Transverse colon (tissue), 4 donors: ENCODE data around the gene RPL23. TPM values are rescaled to one million over a fixed set of nuclear protein-coding genes. Genes with fewer than 3 reads are reported as not detected.

ENCODE experiments used
- DNase-seq: peaks from one replicate; pipeline ENCODE4 v3.0.0-alpha.2; 2019
- H3K27ac ChIP-seq, 4 donors: fragments of 200-600 bp; sonication (generic); 2 replicates each; pipeline ENCODE4 v1.5.1; 2016 to 2018; ENCODE audit warnings: inconsistent platforms in 4 of 4
- H3K27me3 ChIP-seq: fragments of 200-600 bp; sonication (generic); 2 replicates; pipeline ENCODE4 v1.5.1; 2017; ENCODE audit warnings: inconsistent platforms
- H3K36me3 ChIP-seq, 4 donors: fragments of 200-600 bp; sonication (generic); 2 replicates each; pipeline ENCODE4 v1.5.1; 2017 to 2019; ENCODE audit warnings: inconsistent platforms in 4 of 4
- H3K4me1 ChIP-seq, 4 donors: fragments of 200-600 bp; sonication (generic); 2 replicates each; pipeline ENCODE4 v1.5.1; 2017 to 2020; ENCODE audit warnings: inconsistent platforms in 4 of 4
- H3K4me3 ChIP-seq, 4 donors: fragments of 200-600 bp; sonication (generic); 1 replicate in 1 of 4; 2 replicates in 3 of 4; pipeline versions ENCODE4 v1.5.1 to v1.6.1; 2017 to 2019; ENCODE audit warnings: inconsistent platforms in 4 of 4
- H3K9me3 ChIP-seq, 2 donors: fragments of 200-600 bp; sonication (generic); 2 replicates each; pipeline ENCODE4 v1.5.1; 2017 to 2019; ENCODE audit warnings: inconsistent platforms in 2 of 2
- EP300 ChIP-seq: sonication (generic); formaldehyde crosslinking; IDR thresholded peaks from one replicate; pipeline ENCODE4 v1.6.1; 2017; ENCODE audit warnings: antibody characterized with exemption, low read depth
- POLR2A ChIP-seq: fragments of 450-650 bp; IDR thresholded peaks from one replicate; pipeline ENCODE4 v1.6.1; 2016; ENCODE audit warnings: antibody characterized with exemption, mild to moderate bottlenecking, moderate library complexity
- POLR2AphosphoS5 ChIP-seq, 3 donors: sonication (generic); formaldehyde crosslinking; IDR thresholded peaks; one replicate each; pipeline ENCODE4 v1.6.1; 2016; ENCODE audit warnings: antibody characterized with exemption in 3 of 3
- WGBS, 2 donors: methylation state at CpG; one replicate each; pipeline ENCODE4 v1.1.5; 2018; ENCODE audit warnings: low coverage in 1 of 2; 5-methylcytosine and 5-hydroxymethylcytosine counted together
- in situ Hi-C, 4 donors: fragments of 200-750 bp; cut with MboI; loops; one replicate each; pipeline versions ENCODE4 v1.15.0 to v1.15.1; 2017; ENCODE audit warnings: low sequenced_read_pairs in 3 of 4, low pct_ligation_motif_present in 1 of 4, low pct_unique_long_range_greater_than_20kb in 1 of 4
- intact Hi-C: fragments of 100-400 bp; cut with DNase I; formaldehyde crosslinking; loops from one replicate; pipeline ENCODE4 v1.15.1; 2023; ENCODE audit warnings: low total_unique reads
- total RNA-seq, 4 donors: library from RNA; depleted of rRNA; stranded (reverse); fragments of >200 nt; gene quantifications; one replicate each; pipeline ENCODE4 v1.1.0, GENCODE V29; 2016
- TF ChIP-seq, protein P1 (sequence below), 5 experiments: fragments of 200-600 bp in 3 of 5; fragments of 450-650 bp in 2 of 5; sonication (generic) in 3 of 5; IDR thresholded peaks; 1 replicate in 2 of 5; 2 replicates in 3 of 5; pipeline ENCODE4 v1.5.1; 2016 to 2017; ENCODE audit warnings: antibody characterized with exemption in 5 of 5, inconsistent platforms in 3 of 5, mild to moderate bottlenecking in 2 of 5, moderate library complexity in 1 of 5

Gene RPL23
- total RNA-seq, 4 donors from 2014 or later, result 386 to 1,109 (median 710) TPM

DNA sequence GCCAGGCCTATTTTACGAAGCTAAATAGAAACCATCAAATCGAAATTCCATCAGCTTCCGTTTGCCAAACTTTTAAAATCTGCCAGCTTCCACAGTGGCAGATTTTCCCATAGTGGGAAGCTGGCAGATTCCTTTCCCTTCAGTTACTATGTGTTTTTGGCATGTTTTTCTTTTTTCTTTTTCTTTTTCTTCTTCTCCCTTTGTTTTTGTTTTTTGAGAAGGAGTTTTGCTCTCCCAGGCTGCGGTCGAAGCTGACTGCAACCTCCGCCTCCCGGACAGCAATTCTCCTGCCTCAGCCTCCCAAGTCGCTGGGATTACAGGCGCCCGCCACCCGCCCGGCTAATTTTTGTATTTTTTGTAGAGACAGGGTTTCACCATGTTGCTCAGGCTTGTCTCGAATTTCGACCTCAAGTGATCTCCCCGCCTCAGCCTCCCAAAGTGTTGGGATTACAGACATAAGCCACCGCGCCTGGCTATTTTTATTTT, 27.7 kb downstream of the RPL23 start:
- Histone ChIP-seq H3K36me3 (peaks cover 0 to 2% (median 0%) of the 10 kb centered on the region in 4 donors), H3K4me1 (peaks cover 9 to 22% (median 15%) of the 10 kb centered on the region in 4 donors), H3K27ac (peak overlapping the region; percentile 92 to 99 (median 95)), H3K4me3 (peak overlapping the region; percentile 16 to 79 (median 70)), H3K9me3 (no peaks in the 10 kb centered on the region), H3K27me3 (no peaks in the 10 kb centered on the region)
- intact Hi-C loops (no loop called here), in situ Hi-C loops (no loop called here)
- 93 to 95% methylated on average over 17 of the region's 17 CpGs for WGBS, 2 donors
- DNase-seq, result no peak
- TF ChIP-seq POLR2A, result no peak
- TF ChIP-seq, protein P1, sequence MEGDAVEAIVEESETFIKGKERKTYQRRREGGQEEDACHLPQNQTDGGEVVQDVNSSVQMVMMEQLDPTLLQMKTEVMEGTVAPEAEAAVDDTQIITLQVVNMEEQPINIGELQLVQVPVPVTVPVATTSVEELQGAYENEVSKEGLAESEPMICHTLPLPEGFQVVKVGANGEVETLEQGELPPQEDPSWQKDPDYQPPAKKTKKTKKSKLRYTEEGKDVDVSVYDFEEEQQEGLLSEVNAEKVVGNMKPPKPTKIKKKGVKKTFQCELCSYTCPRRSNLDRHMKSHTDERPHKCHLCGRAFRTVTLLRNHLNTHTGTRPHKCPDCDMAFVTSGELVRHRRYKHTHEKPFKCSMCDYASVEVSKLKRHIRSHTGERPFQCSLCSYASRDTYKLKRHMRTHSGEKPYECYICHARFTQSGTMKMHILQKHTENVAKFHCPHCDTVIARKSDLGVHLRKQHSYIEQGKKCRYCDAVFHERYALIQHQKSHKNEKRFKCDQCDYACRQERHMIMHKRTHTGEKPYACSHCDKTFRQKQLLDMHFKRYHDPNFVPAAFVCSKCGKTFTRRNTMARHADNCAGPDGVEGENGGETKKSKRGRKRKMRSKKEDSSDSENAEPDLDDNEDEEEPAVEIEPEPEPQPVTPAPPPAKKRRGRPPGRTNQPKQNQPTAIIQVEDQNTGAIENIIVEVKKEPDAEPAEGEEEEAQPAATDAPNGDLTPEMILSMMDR (IDR thresholded peaks at IDR 0.05), result no peak
- TF ChIP-seq EP300, result no peak
- TF ChIP-seq POLR2AphosphoS5 (IDR thresholded peaks at IDR 0.05), result no peak

DNA sequence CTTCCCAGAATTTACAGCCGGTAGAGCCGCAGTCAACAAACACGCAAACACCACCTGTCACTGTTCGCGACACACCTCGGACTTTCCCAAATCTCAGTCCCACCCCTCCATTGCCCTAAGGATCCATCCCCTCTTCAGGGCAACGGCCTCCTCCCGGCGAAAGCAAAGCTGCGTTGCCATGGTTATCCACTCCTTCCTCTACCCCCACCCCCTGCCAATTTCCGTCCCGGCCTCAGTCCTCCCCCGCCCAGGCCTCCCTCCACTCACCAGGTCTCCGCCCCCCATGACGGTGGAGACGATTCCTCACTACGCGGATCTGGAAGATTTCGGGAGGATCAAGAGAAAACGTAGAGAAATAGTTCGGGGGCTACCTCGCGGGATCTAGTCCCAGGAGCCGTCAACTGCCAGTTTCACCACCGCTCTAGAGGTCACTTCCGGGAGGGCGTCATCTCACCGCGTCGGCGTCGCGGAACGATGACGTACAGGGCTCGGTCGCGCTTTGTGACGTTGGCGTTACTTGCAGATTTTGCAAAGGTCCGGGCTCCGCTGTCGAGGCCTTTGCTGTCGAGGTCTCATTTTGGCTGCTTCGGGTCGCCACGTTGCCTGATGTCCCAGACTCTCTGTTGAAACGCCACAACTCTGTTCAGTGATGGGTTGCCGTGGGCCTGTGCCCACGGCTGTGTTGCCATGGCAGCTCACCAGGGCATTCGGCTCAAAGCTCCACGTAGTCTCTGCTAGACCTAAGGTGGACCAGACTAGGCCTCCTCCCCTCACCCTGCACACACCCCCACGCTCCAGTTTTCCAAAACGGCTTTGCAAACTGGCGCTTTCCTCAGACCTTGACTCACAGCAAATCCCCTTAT, 28.4 kb downstream of the RPL23 start, which contains the start of gene CWC25:
TSS of gene CWC25 (minus strand) at position 423 of the 863 bp plus-strand sequence. CDS start at position 285, 138 bp downstream.
- peaks cover 9 to 22% (median 15%) of the 10 kb centered on the region in 4 donors for H3K4me1 ChIP-seq
- H3K36me3 ChIP-seq, result peaks cover 0 to 8% (median 2%) of the 10 kb centered on the region in 4 donors
- peak within 1 kb of the TSS; percentile 68 to 79 (median 70) for H3K4me3 ChIP-seq
- in situ Hi-C loops, result no loop called here
- DNase-seq, result peak; percentile 97
- H3K9me3 ChIP-seq, result no peaks in the 10 kb centered on the region
- intact Hi-C loops, result no loop called here
- no peaks in the 10 kb centered on the region for H3K27me3 ChIP-seq
- WGBS, 2 donors, result 2% methylated on average over 8 to 54 of the region's 55 CpGs
- peak within 1 kb of the TSS; percentile 92 to 99 (median 95) for H3K27ac ChIP-seq
- TF ChIP-seq, protein P1 (IDR thresholded peaks at IDR 0.05), result peak in 1 of 5 experiments; percentile 14
- TF ChIP-seq POLR2AphosphoS5 (IDR thresholded peaks at IDR 0.05), result peak; percentile 96 to 97 (median 97)
- peak; percentile 73 for TF ChIP-seq EP300
- TF ChIP-seq POLR2A, result peak; percentile 89

DNA sequence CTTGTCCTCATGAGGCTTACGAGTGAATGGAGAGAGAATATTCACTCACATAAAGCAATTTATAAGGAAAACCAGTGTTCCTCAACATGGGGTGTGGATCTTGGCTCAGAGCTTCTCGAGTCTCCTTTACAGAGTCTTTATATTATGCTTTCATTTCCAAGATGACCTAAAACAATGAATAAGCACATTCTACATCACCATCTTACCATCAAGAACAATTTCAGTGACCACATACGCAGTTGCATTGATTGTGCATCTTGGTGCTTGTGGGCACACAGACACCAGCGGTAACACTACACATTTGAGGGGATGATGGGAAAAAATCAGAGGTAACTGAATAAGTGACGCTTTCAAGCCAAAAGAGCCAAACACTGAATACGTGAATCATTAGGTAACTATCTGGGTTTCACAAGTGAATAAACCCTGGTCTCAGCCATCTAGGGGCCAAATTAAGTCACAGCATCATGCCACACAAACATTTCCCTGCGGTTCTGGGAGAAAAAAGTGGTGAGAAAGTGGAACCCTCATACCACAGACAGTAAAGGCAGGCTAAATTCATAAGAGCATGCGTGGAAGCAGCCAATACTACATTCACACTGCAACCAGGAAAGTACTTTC, 37.8 kb downstream of the RPL23 start:
- intact Hi-C loops (no loop called here), in situ Hi-C loops (no loop called here)
- Histone ChIP-seq H3K4me1 (no peaks in the 10 kb centered on the region), H3K36me3 (peaks cover 0 to 65% (median 22%) of the 10 kb centered on the region in 4 donors), H3K27me3 (no peaks in the 10 kb centered on the region), H3K9me3 (no peaks in the 10 kb centered on the region), H3K4me3 (no peak overlapping the region), H3K27ac (no peak overlapping the region)
- DNase-seq, result no peak
- WGBS, 2 donors, result 73 to 79% methylated on average over 8 of the region's 8 CpGs
- no peak for TF ChIP-seq POLR2A
- TF ChIP-seq EP300, result no peak
- TF ChIP-seq POLR2AphosphoS5 (IDR thresholded peaks at IDR 0.05), result no peak
- TF ChIP-seq, protein P1 (IDR thresholded peaks at IDR 0.05), result no peak

DNA sequence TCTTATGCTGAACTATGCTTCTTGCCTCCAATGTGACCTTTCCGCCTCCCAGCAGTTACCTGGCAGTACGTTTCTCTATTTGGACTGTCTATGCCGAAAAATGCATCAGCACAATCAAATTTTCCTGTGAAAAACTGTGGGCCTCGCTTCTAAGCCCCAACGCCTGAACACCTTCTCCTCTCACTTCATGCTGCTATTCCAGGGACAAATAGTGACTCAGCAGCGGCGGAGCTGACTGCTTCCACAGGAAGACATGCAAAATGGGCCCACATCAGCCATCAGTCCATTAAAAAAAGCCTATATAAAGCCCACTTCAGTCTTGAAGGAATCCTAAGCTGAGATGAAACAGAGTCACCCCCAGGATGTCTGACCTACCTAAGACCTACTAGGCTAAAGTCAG, 43.7 kb downstream of the RPL23 start:
- H3K9me3 ChIP-seq, result no peaks in the 10 kb centered on the region
- TF ChIP-seq EP300 (no peak), POLR2A (no peak), POLR2AphosphoS5 (IDR thresholded peaks at IDR 0.05) (no peak)
- TF ChIP-seq, protein P1 (IDR thresholded peaks at IDR 0.05), result no peak
- no peaks in the 10 kb centered on the region for H3K4me1 ChIP-seq
- no peak for DNase-seq
- H3K27ac ChIP-seq, result no peak overlapping the region
- no peaks in the 10 kb centered on the region for H3K27me3 ChIP-seq
- in situ Hi-C loops, result no loop called here
- H3K4me3 ChIP-seq, result no peak overlapping the region
- H3K36me3 ChIP-seq, result peaks cover 2 to 81% (median 42%) of the 10 kb centered on the region in 4 donors
- WGBS, 2 donors, result 92 to 93% methylated on average over 5 to 7 of the region's 7 CpGs
- intact Hi-C loops, result no loop called here
